GM19324 (cell line): Measurements from ENCODE around the gene MEGF11.

Experiments
- ATAC-seq: cut with Tn5 transposase; IDR thresholded peaks from one replicate; pipeline ENCODE4 v1.9.1; 2021; ENCODE audit warnings: mild to moderate bottlenecking, moderate library complexity; ENCODE audit not compliant: unreplicated experiment, low FRiP score

Gene MEGF11

GRCh38 chr15:65935391-65935790 is 318.2 kb downstream of the MEGF11 start:
- ATAC-seq, result no peak

DNA sequence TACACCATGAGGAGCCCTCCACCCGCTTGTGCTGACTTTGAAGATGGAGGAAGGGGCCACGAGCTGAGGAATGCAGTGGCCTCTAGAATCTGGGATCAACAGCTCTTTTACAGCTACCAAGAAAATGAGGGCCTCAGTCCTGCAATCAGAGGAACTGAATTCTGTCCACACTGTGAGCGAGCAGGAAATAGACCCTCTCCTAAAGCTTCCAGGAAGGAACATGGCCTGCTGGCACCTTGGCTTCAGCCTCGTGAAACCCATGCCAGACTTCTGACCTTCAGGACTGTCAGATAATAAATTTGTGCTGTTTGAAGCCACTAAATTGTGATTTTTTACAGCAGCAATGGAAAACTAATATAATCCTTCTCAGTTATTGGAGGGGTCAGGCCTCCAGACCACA is 322.3 kb downstream of the MEGF11 start:
- no peak for ATAC-seq

GRCh38 chr15:65930134-65930533 is 323.4 kb downstream of the MEGF11 start:
- no peak for ATAC-seq

DNA sequence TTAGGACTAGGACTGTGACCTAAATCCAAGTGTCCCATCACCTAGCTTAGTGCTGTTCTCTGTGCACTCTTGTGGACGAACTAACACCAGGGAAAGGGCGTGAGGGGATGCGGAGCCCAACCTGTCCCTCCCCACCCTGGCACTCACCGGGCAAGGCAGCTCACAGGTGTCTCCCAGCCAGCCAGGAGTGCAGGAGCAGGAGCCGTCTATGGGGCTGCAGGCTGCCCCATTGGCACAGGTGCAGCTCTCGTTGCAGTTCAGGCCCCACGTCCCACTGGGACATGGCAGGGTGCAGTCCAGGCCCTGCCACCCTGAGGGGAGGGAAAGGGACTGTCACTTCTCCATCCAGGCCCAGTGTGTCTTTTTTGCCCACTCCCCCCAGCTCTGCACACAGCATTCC is 324.0 kb downstream of the MEGF11 start:
- no peak for ATAC-seq

- ATAC-seq, result no peak
Observed at GRCh38 chr15:65927545-65927944, 326.0 kb downstream of the MEGF11 start.

- no peak for ATAC-seq
Observed at GRCh38 chr15:65926899-65927298, 326.7 kb downstream of the MEGF11 start.

- ATAC-seq, result no peak
Observed at GRCh38 chr15:65926459-65926858, 327.1 kb downstream of the MEGF11 start.

- ATAC-seq, result no peak
Observed at GRCh38 chr15:65925338-65925737, 328.2 kb downstream of the MEGF11 start.

DNA sequence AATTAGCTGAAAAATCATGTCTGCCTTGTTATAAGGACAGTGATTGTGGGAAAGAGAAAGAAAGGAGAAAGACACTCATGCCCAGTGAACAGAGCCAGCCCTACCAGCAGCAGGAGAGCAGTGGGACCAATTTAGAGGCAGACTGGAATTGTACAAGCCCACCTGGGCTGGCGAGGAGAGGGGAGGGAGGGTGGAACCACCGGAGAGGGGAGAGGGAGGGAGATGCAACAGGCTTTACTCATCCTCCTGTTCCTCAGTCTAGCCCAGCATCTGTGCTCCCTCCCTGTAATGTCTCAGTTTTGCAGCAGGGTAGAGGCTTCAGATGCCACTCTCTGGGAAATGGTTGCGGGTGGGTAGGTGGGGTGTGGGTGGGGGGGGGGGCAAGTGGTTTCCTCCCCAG is 329.5 kb downstream of the MEGF11 start:
- no peak for ATAC-seq

- no peak for ATAC-seq
Observed at GRCh38 chr15:65923264-65923663, 330.3 kb downstream of the MEGF11 start.

GRCh38 chr15:65922621-65923020 is 330.9 kb downstream of the MEGF11 start:
- ATAC-seq, result no peak

DNA sequence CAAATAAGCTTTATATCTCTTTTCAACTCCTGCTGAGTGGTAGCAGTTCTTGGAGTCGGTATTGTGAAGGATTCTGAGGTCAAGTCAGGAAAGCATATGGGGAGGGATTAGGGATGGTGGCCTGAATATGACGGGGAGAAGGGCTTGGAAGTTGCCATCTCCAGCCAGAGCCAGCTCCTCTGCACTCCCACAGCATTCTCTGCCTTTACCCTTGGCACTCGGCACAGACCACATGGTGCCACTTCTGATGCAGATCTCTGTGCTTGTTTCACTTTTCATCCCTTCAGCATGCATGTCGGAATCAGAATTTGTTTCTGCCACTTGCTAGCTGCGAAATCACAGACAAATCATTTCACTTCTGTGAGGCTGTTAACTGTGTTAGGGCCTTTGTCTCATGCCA is 331.8 kb downstream of the MEGF11 start:
- no peak for ATAC-seq

GRCh38 chr15:65920825-65921309 is 332.7 kb downstream of the MEGF11 start:
- ATAC-seq, result no peak

- no peak for ATAC-seq
Observed at GRCh38 chr15:65920121-65920520, 333.4 kb downstream of the MEGF11 start.

DNA sequence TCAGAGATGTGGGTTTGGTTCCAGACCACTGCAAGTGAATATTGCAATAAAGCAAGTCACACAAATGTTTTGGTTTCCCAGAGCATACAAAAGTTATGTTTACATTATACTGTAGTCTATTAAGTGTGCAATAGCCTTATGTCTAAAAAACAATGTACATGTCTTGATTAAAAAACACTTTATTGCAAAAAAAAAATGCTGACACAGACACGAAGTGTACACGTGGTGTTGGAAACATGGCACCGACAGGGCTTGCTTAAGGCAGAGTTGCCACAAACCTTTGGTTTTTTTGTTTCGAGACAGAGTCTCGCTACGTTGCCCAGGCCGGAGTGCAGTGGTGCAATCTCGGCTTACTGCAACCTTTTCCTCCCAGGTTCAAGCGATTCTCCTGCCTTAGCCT is 334.2 kb downstream of the MEGF11 start:
- ATAC-seq, result no peak

DNA sequence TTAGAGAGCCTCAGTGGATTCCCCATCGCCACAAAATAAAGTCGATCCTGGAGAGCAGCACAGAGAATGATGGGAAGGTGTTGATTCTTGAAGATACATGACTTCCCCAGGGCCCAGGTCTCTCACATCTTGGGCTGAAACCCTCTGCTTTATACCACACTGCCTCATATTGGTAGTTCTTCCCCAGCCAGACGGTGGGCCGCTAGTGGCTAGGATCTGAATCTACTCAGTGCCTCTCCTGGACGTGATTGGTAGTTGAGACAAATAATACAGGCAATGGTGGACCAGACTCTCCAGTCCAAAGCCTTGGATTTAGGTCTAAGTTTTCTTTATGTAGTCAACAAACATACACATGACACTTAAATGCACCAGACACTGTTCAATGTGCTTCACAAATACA is 334.6 kb downstream of the MEGF11 start:
- no peak for ATAC-seq

DNA sequence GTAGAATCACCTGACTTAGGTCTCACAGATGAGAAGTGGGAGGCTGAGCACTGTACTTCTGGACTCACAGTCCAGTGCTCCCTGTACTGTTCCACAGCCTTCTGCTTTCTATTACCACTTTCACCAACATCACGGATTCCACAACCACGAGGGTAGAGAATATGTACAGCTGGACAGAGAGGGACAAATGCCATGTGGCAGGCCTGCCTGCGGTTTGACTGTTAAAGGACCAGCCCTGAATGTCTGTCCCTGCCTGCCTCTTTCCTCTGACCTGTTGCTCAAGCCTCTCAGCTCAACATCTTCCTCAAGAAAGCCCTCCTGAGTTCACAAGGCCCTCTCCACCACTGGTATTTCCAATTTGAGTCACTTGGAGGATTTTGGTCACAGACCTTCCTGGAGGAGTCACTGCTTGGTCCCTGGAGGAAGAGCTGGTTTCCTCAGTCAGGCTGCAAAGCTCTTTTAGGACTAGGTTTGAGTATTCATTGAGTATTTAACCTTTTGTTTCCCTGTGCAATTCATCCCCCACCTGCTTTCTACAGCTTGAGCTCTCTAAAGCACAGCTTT is 335.1 kb downstream of the MEGF11 start:
- no peak for ATAC-seq

GRCh38 chr15:65917936-65918335 is 335.6 kb downstream of the MEGF11 start:
- no peak for ATAC-seq

GRCh38 chr15:65917407-65917756 is 336.2 kb downstream of the MEGF11 start:
- no peak for ATAC-seq

DNA sequence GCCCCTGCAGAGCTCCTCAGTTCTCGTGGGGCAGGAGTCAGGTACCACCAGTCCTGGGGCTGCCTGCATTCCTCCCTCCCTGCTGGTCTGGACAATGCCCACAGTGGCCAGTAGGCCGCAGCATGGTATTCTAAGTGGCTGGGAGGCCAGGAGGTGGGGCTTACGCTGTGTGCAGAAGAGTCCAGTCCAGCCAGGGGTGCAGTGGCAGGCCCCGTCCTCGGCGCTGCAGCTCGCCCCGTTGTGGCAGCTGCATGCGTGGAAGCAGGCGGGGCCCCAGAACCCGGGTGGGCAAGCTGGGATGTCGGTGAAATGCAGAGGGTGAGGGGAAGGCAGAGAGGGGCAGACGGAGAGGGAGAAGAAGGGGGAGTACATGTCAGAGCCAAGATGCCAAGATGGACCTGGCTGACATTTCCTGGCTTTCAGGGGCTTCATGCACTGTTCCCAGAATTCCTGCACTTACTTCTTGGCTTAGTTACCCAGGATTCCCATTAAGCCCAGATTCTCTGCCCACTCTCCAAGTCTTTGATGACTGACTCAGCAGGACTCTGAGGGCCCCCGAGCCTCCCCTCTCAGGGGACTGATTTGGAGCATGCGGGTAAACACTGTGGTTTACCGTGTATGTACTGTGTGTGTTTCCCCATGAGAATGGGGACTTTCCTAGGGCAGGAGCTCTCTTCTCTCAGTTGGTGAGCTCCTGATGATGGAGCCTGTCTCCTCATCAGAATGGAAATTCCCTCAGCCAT is 336.7 kb downstream of the MEGF11 start:
- ATAC-seq, result peak; percentile 37

GRCh38 chr15:65916041-65916663 is 337.4 kb downstream of the MEGF11 start:
- ATAC-seq, result no peak
